A673 (cell line): ENCODE measurements around the gene BTF3.

Source experiments
- EZH2 ChIP-seq: fragments of 200-600 bp; sonication (generic); IDR thresholded peaks from 2 replicates; pipeline ENCODE4 v1.6.1; 2017; ENCODE audit warnings: borderline replicate concordance, low read depth, mild to moderate bottlenecking, mixed read lengths, antibody characterized with exemption, low read length; ENCODE audit not compliant: poor library complexity, severe bottlenecking
- TF ChIP-seq, protein P1 (sequence below): fragments of 300-800, 200-600 bp; sonication (generic); conservative IDR thresholded peaks from 2 replicates; pipeline ENCODE4 v1.5.1; 2017; ENCODE audit warnings: low read depth, mild to moderate bottlenecking, antibody characterized with exemption, low read length, moderate library complexity, mixed read lengths

DNA sequence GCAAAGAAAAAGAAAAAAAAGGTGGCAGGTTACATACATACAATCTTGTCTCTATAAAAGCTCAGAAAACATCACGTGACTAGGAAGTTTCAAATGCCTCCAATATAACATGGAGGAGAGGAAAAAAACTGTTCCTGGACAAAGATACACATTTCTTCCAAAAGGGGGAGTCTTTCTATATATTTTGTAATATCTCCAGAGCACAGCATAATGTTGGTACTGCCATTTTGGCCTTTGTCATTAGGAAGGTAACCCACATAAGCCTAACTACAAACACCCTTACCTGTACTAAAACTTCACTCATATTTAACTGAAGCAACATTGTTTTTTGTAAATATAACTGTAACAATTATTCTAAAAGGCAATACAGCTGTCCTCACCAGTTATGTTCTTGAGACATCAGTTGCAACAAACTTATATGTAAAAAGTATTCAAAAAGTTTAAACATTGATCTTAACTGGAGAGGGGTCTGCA is 1.2 kb upstream of the BTF3 start:
- TF ChIP-seq, protein P1, sequence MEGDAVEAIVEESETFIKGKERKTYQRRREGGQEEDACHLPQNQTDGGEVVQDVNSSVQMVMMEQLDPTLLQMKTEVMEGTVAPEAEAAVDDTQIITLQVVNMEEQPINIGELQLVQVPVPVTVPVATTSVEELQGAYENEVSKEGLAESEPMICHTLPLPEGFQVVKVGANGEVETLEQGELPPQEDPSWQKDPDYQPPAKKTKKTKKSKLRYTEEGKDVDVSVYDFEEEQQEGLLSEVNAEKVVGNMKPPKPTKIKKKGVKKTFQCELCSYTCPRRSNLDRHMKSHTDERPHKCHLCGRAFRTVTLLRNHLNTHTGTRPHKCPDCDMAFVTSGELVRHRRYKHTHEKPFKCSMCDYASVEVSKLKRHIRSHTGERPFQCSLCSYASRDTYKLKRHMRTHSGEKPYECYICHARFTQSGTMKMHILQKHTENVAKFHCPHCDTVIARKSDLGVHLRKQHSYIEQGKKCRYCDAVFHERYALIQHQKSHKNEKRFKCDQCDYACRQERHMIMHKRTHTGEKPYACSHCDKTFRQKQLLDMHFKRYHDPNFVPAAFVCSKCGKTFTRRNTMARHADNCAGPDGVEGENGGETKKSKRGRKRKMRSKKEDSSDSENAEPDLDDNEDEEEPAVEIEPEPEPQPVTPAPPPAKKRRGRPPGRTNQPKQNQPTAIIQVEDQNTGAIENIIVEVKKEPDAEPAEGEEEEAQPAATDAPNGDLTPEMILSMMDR: peak; percentile 66
- TF ChIP-seq EZH2: no peak
